Naive thymus-derived CD8-positive, alpha-beta T cell (primary cell): ENCODE results near the gene MVB12B. TPM values are rescaled to one million over a fixed set of nuclear protein-coding genes. Genes with fewer than 3 reads are reported as not detected.
"Not testable (repeated sequence)": the region's sequence is repeated elsewhere in the genome, so short reads cannot be mapped to it uniquely, and the experiment has no call there.

Experiments used
- ATAC-seq, 2 donors: fragments of 150-1000 bp; cut with Tn5 transposase in 1 of 2; sonication (Bioruptor Pico), chemical (Tn5 transposase) in 1 of 2; 1 replicate in 1 of 2; 2 replicates in 1 of 2; pipeline ENCODE4 v1.10.0; 2021; ENCODE audit warnings: mild to moderate bottlenecking in 2 of 2, moderate library complexity in 2 of 2
- POLR2A ChIA-PET: fragments of 350-600 bp; sonication (Branson Sonifier 250); formaldehyde crosslinking; loops from one replicate; lab custom pipeline; 2021; ENCODE audit warnings: antibody characterized with exemption; lab: Charles Lee
- DNase-seq, 10 donors: peaks; one replicate each; pipeline versions ENCODE4 v3.0.0 to v3.0.0-alpha.2; 2020 to 2022
- H3K27ac Mint-ChIP-seq, 10 donors: one replicate each; pipeline ENCODE4 v1.8.0; 2020 to 2022; ENCODE audit warnings: mild to moderate bottlenecking in 10 of 10, mixed read lengths in 10 of 10, moderate library complexity in 4 of 10, inconsistent platforms in 1 of 10
- H3K27me3 Mint-ChIP-seq, 5 donors: one replicate each; pipeline ENCODE4 v1.8.0; 2021 to 2022; ENCODE audit warnings: mixed read lengths in 5 of 5
- H3K36me3 Mint-ChIP-seq, 3 donors: one replicate each; pipeline ENCODE4 v1.8.0; 2020 to 2022; ENCODE audit warnings: mixed read lengths in 3 of 3, mild to moderate bottlenecking in 2 of 3, inconsistent platforms in 1 of 3
- H3K4me1 Mint-ChIP-seq, 4 donors: one replicate each; pipeline ENCODE4 v1.8.0; 2021 to 2022; ENCODE audit warnings: mixed read lengths in 4 of 4
- H3K4me3 Mint-ChIP-seq, 10 donors: one replicate each; pipeline ENCODE4 v1.8.0; 2020 to 2022; ENCODE audit warnings: mild to moderate bottlenecking in 10 of 10, mixed read lengths in 10 of 10, moderate library complexity in 6 of 10, inconsistent platforms in 1 of 10
- H3K9me3 Mint-ChIP-seq, 9 donors: one replicate each; pipeline ENCODE4 v1.8.0; 2020 to 2022; ENCODE audit warnings: mixed read lengths in 9 of 9, mild to moderate bottlenecking in 3 of 9, inconsistent platforms in 1 of 9, moderate library complexity in 1 of 9
- polyA plus RNA-seq, 3 donors: library from polyadenylated mRNA; unstranded; fragments of 300-500 nt; fragmentation: Illumina TruSeq; gene quantifications; one replicate each; pipeline ENCODE4 v1.2.3, GENCODE V29; 2021
- total RNA-seq, 8 experiments: library from RNA in 2 of 8; stranded (reverse) in 2 of 8; gene quantifications; one replicate each; pipeline ENCODE4 v1.2.3 and lab custom pipeline; 2021 to 2026

Gene MVB12B
- total RNA-seq (10 to 100 TPM; 26.9 to 28.6 TPM), polyA plus RNA-seq (10 to 100 TPM in 1 of 3 donors, 1 to 10 TPM in 2; 7.2 to 12.5 (median 8.0) TPM), total RNA-seq (lab: John Stamatoyannopoulos, UW) (9.8 to 30.3 (median 20.9) reads per million in 6 experiments)

- Mint-ChIP-seq H3K36me3 (peaks cover 0 to 5% (median 0%) of the 10 kb centered on the region in 3 donors), H3K27me3 (no peaks in the 10 kb centered on the region), H3K4me1 (peaks cover 29 to 51% (median 44%) of the 10 kb centered on the region in 4 donors), H3K4me3 (peak within 1 kb of the TSS; percentile 81 to 92 (median 88)), H3K9me3 (peaks cover 0 to 6% (median 0%) of the 10 kb centered on the region in 9 donors), H3K27ac (peak within 1 kb of the TSS; percentile 90 to 97 (median 96))
- ATAC-seq (peak; percentile 69 to 73), DNase-seq (peak; percentile 39 to 76 (median 60))
- POLR2A ChIA-PET: interaction anchor here (0.6 to 4.1 kb wide), 11 partner anchors 8 to 164 kb away, joined by 3 to 31 read pairs (median 4); no protein-coding TSS in a partner anchor
Observed at GRCh38 chr9:126326228-126327005, at the start of gene MVB12B. Gene MVB12B, plus strand, starts transcription at chr9:126326829. Its CDS starts 101 bp downstream, at chr9:126326930.

GRCh38 chr9:126283799-126284465, 42.7 kb upstream of the MVB12B start:
- POLR2A ChIA-PET: no interaction called here
- no peak for DNase-seq
- peaks cover 0 to 9% (median 5%) of the 10 kb centered on the region in 9 donors for H3K9me3 Mint-ChIP-seq
- no peak overlapping the region for H3K27ac Mint-ChIP-seq
- H3K4me1 Mint-ChIP-seq: no peaks in the 10 kb centered on the region
- peaks cover 7 to 14% (median 7%) of the 10 kb centered on the region in 5 donors for H3K27me3 Mint-ChIP-seq
- no peak overlapping the region for H3K4me3 Mint-ChIP-seq
- peaks cover 0 to 6% (median 2%) of the 10 kb centered on the region in 3 donors for H3K36me3 Mint-ChIP-seq
- ATAC-seq: no peak

GRCh38 chr9:126285652-126286051, 41.0 kb upstream of the MVB12B start:
- ATAC-seq, H3K4me1 Mint-ChIP-seq, H3K36me3 Mint-ChIP-seq, DNase-seq, H3K9me3 Mint-ChIP-seq, POLR2A ChIA-PET, H3K4me3 Mint-ChIP-seq, H3K27ac Mint-ChIP-seq, H3K27me3 Mint-ChIP-seq: not testable (repeated sequence)

- Mint-ChIP-seq H3K4me3 (no peak overlapping the region), H3K27me3 (peaks cover 0 to 9% (median 6%) of the 10 kb centered on the region in 5 donors), H3K27ac (no peak overlapping the region), H3K36me3 (no peaks in the 10 kb centered on the region), H3K9me3 (no peaks in the 10 kb centered on the region), H3K4me1 (no peaks in the 10 kb centered on the region)
- POLR2A ChIA-PET: no interaction called here
- ATAC-seq: no peak
- no peak for DNase-seq
Observed at GRCh38 chr9:126287166-126287866, 39.3 kb upstream of the MVB12B start.

GRCh38 chr9:126290871-126291270, 35.8 kb upstream of the MVB12B start:
- H3K27ac Mint-ChIP-seq: no peak overlapping the region
- POLR2A ChIA-PET: no interaction called here
- DNase-seq: no peak

GRCh38 chr9:126291925-126292324, 34.7 kb upstream of the MVB12B start:
- no peaks in the 10 kb centered on the region for H3K36me3 Mint-ChIP-seq
- peaks cover 5 to 18% (median 8%) of the 10 kb centered on the region in 5 donors for H3K27me3 Mint-ChIP-seq
- no peaks in the 10 kb centered on the region for H3K9me3 Mint-ChIP-seq
- H3K27ac Mint-ChIP-seq: no peak overlapping the region
- no peak for ATAC-seq
- DNase-seq: no peak
- no peak overlapping the region for H3K4me3 Mint-ChIP-seq
- H3K4me1 Mint-ChIP-seq: peaks cover 0 to 2% (median 0%) of the 10 kb centered on the region in 4 donors
- POLR2A ChIA-PET: no interaction called here

More at GRCh38 chr9:126290871-126291270, 35.8 kb upstream of the MVB12B start:
- no peaks in the 10 kb centered on the region for H3K9me3 Mint-ChIP-seq
- H3K4me1 Mint-ChIP-seq: no peaks in the 10 kb centered on the region
- ATAC-seq: no peak
- H3K4me3 Mint-ChIP-seq: no peak overlapping the region
- H3K36me3 Mint-ChIP-seq: no peaks in the 10 kb centered on the region
- peaks cover 5 to 14% (median 8%) of the 10 kb centered on the region in 5 donors for H3K27me3 Mint-ChIP-seq

GRCh38 chr9:126292736-126293521, 33.7 kb upstream of the MVB12B start:
- H3K4me1 Mint-ChIP-seq: peaks cover 0 to 2% (median 0%) of the 10 kb centered on the region in 4 donors
- no peak for ATAC-seq
- H3K9me3 Mint-ChIP-seq: no peaks in the 10 kb centered on the region
- no peak overlapping the region for H3K4me3 Mint-ChIP-seq
- POLR2A ChIA-PET: no interaction called here
- no peak for DNase-seq
- no peak overlapping the region for H3K27ac Mint-ChIP-seq
- H3K27me3 Mint-ChIP-seq: peaks cover 5 to 19% (median 12%) of the 10 kb centered on the region in 5 donors
- H3K36me3 Mint-ChIP-seq: no peaks in the 10 kb centered on the region

- POLR2A ChIA-PET: no interaction called here
Observed at GRCh38 chr9:126293522-126293889, 33.1 kb upstream of the MVB12B start.

GRCh38 chr9:126294331-126295081, 32.1 kb upstream of the MVB12B start:
- Mint-ChIP-seq H3K27me3 (peaks cover 5 to 21% (median 12%) of the 10 kb centered on the region in 5 donors), H3K4me1 (peaks cover 0 to 2% (median 0%) of the 10 kb centered on the region in 4 donors), H3K36me3 (no peaks in the 10 kb centered on the region), H3K27ac (no peak overlapping the region), H3K4me3 (peak overlapping the region in 1 of 10 donors; percentile 10), H3K9me3 (no peaks in the 10 kb centered on the region)
- DNase-seq: no peak
- ATAC-seq: no peak
- POLR2A ChIA-PET: no interaction called here

More at GRCh38 chr9:126293522-126293889, 33.1 kb upstream of the MVB12B start:
- no peak overlapping the region for H3K4me3 Mint-ChIP-seq
- H3K9me3 Mint-ChIP-seq: no peaks in the 10 kb centered on the region
- ATAC-seq (no peak), DNase-seq (no peak)
- peaks cover 0 to 2% (median 0%) of the 10 kb centered on the region in 4 donors for H3K4me1 Mint-ChIP-seq
- peaks cover 5 to 19% (median 12%) of the 10 kb centered on the region in 5 donors for H3K27me3 Mint-ChIP-seq
- H3K27ac Mint-ChIP-seq: peak overlapping the region in 1 of 10 donors; percentile 33
- H3K36me3 Mint-ChIP-seq: no peaks in the 10 kb centered on the region

- H3K4me3 Mint-ChIP-seq: peak overlapping the region in 1 of 10 donors; percentile 10
- ATAC-seq (no peak), DNase-seq (no peak)
- no peaks in the 10 kb centered on the region for H3K9me3 Mint-ChIP-seq
- no peaks in the 10 kb centered on the region for H3K36me3 Mint-ChIP-seq
- H3K27me3 Mint-ChIP-seq: peaks cover 5 to 21% (median 12%) of the 10 kb centered on the region in 5 donors
- peaks cover 0 to 2% (median 0%) of the 10 kb centered on the region in 4 donors for H3K4me1 Mint-ChIP-seq
- POLR2A ChIA-PET: no interaction called here
- no peak overlapping the region for H3K27ac Mint-ChIP-seq
Observed at GRCh38 chr9:126295082-126295477, 31.5 kb upstream of the MVB12B start.

- no peak for DNase-seq
- POLR2A ChIA-PET: no interaction called here
- no peaks in the 10 kb centered on the region for H3K36me3 Mint-ChIP-seq
- H3K9me3 Mint-ChIP-seq: no peaks in the 10 kb centered on the region
- ATAC-seq: no peak
- no peak overlapping the region for H3K27ac Mint-ChIP-seq
- H3K4me1 Mint-ChIP-seq: peaks cover 0 to 2% (median 0%) of the 10 kb centered on the region in 4 donors
- peaks cover 5 to 21% (median 12%) of the 10 kb centered on the region in 5 donors for H3K27me3 Mint-ChIP-seq
- no peak overlapping the region for H3K4me3 Mint-ChIP-seq
Observed at GRCh38 chr9:126295516-126295915, 31.1 kb upstream of the MVB12B start.
